ENCODE measurements around the gene TMEM130. TPM values are rescaled to one million over a fixed set of nuclear protein-coding genes. Genes with fewer than 3 reads are reported as not detected.

The TMEM130 gene
- total and polyA plus RNA-seq, 4 donors = not detected

DNA sequence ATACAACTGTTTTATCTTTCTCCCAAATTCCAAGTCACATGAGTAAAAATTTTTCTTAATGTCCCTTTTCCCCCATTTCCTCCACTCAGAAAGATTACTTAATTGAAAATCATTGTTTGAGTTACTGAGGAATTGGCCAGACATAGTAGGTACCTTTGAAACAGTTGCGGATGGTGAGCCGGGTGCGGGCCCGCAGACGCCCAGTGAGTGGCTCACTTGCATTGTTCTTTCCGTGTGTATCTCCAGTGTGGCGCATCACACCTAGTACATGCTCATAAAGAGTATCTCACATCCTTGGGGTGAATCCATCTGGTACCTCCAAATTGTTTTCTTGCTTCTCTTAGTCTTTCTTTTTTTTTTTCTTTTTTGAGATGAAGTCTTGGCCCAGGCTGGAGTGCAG lies 22.8 kb upstream of the TMEM130 start:
- Histone ChIP-seq H3K36me3 (ENCODE audit: control insufficient read depth in 4 of 4, insufficient read depth in 3 of 4, low read depth in 1 of 4, low read length in 3 of 4) (peaks cover 17 to 60% (median 43%) of the 10 kb centered on the region in 4 donors), H3K4me1 (ENCODE audit: control insufficient read depth in 4 of 4, insufficient read depth in 4 of 4, low read length in 3 of 4) (no peaks in the 10 kb centered on the region), H3K9ac (ENCODE audit: low read depth in 1 of 2, low read length in 2 of 2) (no peak overlapping the region), H3K27me3 (ENCODE audit: control insufficient read depth in 4 of 4, insufficient read depth in 4 of 4, low read length in 3 of 4) (no peaks in the 10 kb centered on the region), H3K27ac (ENCODE audit: low read depth in 1 of 2, low read length in 2 of 2) (no peak overlapping the region), H3K9me3 (ENCODE audit: control insufficient read depth in 4 of 4, low read length in 3 of 4) (no peaks in the 10 kb centered on the region), H3K4me3 (ENCODE audit: low read depth in 1 of 3, low read length in 3 of 3) (no peak overlapping the region)
- 98% methylated on average over 7 of the region's 7 CpGs for WGBS
- DNase-seq (ENCODE audit: low spot score) = no peak
- TF ChIP-seq, protein P1, sequence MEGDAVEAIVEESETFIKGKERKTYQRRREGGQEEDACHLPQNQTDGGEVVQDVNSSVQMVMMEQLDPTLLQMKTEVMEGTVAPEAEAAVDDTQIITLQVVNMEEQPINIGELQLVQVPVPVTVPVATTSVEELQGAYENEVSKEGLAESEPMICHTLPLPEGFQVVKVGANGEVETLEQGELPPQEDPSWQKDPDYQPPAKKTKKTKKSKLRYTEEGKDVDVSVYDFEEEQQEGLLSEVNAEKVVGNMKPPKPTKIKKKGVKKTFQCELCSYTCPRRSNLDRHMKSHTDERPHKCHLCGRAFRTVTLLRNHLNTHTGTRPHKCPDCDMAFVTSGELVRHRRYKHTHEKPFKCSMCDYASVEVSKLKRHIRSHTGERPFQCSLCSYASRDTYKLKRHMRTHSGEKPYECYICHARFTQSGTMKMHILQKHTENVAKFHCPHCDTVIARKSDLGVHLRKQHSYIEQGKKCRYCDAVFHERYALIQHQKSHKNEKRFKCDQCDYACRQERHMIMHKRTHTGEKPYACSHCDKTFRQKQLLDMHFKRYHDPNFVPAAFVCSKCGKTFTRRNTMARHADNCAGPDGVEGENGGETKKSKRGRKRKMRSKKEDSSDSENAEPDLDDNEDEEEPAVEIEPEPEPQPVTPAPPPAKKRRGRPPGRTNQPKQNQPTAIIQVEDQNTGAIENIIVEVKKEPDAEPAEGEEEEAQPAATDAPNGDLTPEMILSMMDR (IDR thresholded peaks at IDR 0.05; ENCODE audit: low read depth, low read length, missing input control) = no peak
- TF ChIP-seq TAF1 (conservative IDR thresholded peaks at IDR 0.05) (no peak), HNF4A (conservative IDR thresholded peaks at IDR 0.05) (no peak), NR2F2 (IDR thresholded peaks at IDR 0.05) (no peak), RAD21 (IDR thresholded peaks at IDR 0.05) (no peak), SP1 (IDR thresholded peaks at IDR 0.05) (no peak), HNF4G (IDR thresholded peaks at IDR 0.05) (no peak), FOXA1 (IDR thresholded peaks at IDR 0.05) (no peak), JUND (IDR thresholded peaks at IDR 0.05) (no peak), FOXA2 (IDR thresholded peaks at IDR 0.05) (no peak), RXRA (IDR thresholded peaks at IDR 0.05) (no peak), YY1 (IDR thresholded peaks at IDR 0.05) (no peak), EGR1 (IDR thresholded peaks at IDR 0.05; ENCODE audit: low read depth in 2 of 2) (no peak)
- TF ChIP-seq, protein P2, sequence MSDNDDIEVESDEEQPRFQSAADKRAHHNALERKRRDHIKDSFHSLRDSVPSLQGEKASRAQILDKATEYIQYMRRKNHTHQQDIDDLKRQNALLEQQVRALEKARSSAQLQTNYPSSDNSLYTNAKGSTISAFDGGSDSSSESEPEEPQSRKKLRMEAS (IDR thresholded peaks at IDR 0.05) = no peak
- TF ChIP-seq, protein P3, sequence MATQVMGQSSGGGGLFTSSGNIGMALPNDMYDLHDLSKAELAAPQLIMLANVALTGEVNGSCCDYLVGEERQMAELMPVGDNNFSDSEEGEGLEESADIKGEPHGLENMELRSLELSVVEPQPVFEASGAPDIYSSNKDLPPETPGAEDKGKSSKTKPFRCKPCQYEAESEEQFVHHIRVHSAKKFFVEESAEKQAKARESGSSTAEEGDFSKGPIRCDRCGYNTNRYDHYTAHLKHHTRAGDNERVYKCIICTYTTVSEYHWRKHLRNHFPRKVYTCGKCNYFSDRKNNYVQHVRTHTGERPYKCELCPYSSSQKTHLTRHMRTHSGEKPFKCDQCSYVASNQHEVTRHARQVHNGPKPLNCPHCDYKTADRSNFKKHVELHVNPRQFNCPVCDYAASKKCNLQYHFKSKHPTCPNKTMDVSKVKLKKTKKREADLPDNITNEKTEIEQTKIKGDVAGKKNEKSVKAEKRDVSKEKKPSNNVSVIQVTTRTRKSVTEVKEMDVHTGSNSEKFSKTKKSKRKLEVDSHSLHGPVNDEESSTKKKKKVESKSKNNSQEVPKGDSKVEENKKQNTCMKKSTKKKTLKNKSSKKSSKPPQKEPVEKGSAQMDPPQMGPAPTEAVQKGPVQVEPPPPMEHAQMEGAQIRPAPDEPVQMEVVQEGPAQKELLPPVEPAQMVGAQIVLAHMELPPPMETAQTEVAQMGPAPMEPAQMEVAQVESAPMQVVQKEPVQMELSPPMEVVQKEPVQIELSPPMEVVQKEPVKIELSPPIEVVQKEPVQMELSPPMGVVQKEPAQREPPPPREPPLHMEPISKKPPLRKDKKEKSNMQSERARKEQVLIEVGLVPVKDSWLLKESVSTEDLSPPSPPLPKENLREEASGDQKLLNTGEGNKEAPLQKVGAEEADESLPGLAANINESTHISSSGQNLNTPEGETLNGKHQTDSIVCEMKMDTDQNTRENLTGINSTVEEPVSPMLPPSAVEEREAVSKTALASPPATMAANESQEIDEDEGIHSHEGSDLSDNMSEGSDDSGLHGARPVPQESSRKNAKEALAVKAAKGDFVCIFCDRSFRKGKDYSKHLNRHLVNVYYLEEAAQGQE (IDR thresholded peaks at IDR 0.05) = no peak
- TF ChIP-seq, protein P4, sequence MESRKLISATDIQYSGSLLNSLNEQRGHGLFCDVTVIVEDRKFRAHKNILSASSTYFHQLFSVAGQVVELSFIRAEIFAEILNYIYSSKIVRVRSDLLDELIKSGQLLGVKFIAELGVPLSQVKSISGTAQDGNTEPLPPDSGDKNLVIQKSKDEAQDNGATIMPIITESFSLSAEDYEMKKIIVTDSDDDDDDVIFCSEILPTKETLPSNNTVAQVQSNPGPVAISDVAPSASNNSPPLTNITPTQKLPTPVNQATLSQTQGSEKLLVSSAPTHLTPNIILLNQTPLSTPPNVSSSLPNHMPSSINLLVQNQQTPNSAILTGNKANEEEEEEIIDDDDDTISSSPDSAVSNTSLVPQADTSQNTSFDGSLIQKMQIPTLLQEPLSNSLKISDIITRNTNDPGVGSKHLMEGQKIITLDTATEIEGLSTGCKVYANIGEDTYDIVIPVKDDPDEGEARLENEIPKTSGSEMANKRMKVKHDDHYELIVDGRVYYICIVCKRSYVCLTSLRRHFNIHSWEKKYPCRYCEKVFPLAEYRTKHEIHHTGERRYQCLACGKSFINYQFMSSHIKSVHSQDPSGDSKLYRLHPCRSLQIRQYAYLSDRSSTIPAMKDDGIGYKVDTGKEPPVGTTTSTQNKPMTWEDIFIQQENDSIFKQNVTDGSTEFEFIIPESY (IDR thresholded peaks at IDR 0.05) = no peak
- TF ChIP-seq, protein P5, sequence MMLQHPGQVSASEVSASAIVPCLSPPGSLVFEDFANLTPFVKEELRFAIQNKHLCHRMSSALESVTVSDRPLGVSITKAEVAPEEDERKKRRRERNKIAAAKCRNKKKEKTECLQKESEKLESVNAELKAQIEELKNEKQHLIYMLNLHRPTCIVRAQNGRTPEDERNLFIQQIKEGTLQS (IDR thresholded peaks at IDR 0.05) = no peak

DNA sequence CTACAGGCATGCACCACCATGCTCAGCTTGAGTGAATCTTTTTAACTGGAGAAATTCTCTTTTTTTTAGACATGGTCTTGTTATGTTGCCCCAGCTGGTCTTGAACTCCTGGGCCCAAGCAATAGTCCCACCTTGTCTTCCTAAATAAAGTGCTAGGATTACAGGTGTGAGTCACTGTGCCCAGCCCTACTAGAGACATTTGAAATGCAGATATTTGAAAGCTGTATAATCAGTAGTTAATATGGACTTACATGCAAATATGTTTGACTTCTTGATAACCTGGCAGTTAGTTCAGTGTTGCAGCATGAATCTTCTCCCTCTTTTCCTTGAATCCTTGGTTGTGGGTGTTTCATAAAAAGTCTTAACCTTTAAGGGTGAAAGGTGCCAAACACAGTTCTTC lies 17.2 kb upstream of the TMEM130 start:
- peaks cover 11 to 53% (median 29%) of the 10 kb centered on the region in 4 donors for H3K36me3 ChIP-seq (ENCODE audit: control insufficient read depth in 4 of 4, insufficient read depth in 3 of 4, low read depth in 1 of 4, low read length in 3 of 4)
- H3K4me1 ChIP-seq (ENCODE audit: control insufficient read depth in 4 of 4, insufficient read depth in 4 of 4, low read length in 3 of 4) = no peaks in the 10 kb centered on the region
- H3K4me3 ChIP-seq (ENCODE audit: low read depth in 1 of 3, low read length in 3 of 3) = no peak overlapping the region
- H3K27me3 ChIP-seq (ENCODE audit: control insufficient read depth in 4 of 4, insufficient read depth in 4 of 4, low read length in 3 of 4) = no peaks in the 10 kb centered on the region
- H3K27ac ChIP-seq (ENCODE audit: low read depth in 1 of 2, low read length in 2 of 2) = no peak overlapping the region
- H3K9ac ChIP-seq (ENCODE audit: low read depth in 1 of 2, low read length in 2 of 2) = no peak overlapping the region
- DNase-seq (ENCODE audit: low spot score) = no peak
- no peaks in the 10 kb centered on the region for H3K9me3 ChIP-seq (ENCODE audit: control insufficient read depth in 4 of 4, low read length in 3 of 4)
- TF ChIP-seq FOXA1 (IDR thresholded peaks at IDR 0.05) (no peak), HNF4G (IDR thresholded peaks at IDR 0.05) (no peak), RXRA (IDR thresholded peaks at IDR 0.05) (no peak), JUND (IDR thresholded peaks at IDR 0.05) (no peak), YY1 (IDR thresholded peaks at IDR 0.05) (no peak), TAF1 (conservative IDR thresholded peaks at IDR 0.05) (no peak), SP1 (IDR thresholded peaks at IDR 0.05) (no peak), FOXA2 (IDR thresholded peaks at IDR 0.05) (no peak), EGR1 (IDR thresholded peaks at IDR 0.05; ENCODE audit: low read depth in 2 of 2) (no peak)
- TF ChIP-seq, protein P3 (IDR thresholded peaks at IDR 0.05) = no peak
- TF ChIP-seq, protein P2 (IDR thresholded peaks at IDR 0.05) = no peak
- TF ChIP-seq, protein P1 (IDR thresholded peaks at IDR 0.05; ENCODE audit: low read depth, low read length, missing input control) = no peak

All from liver (tissue), 9 donors.